Measurements from ENCODE around the gene IGF2. TPM values are rescaled to one million over a fixed set of nuclear protein-coding genes. Genes with fewer than 3 reads are reported as not detected.

Gene IGF2
- polyA plus RNA-seq, 1 experiment = 20.3 TPM

- DNase-seq (ENCODE audit: low read depth) = no peak
- Histone ChIP-seq H3K27me3 (ENCODE audit: control insufficient read depth, insufficient read depth, low read length) (peaks cover 33% of the 10 kb centered on the region), H3K36me3 (ENCODE audit: control insufficient read depth, insufficient read depth, low read length) (no peaks in the 10 kb centered on the region), H3K4me3 (ENCODE audit: low read depth, low read length) (no peak overlapping the region)
- TF ChIP-seq, protein P1, sequence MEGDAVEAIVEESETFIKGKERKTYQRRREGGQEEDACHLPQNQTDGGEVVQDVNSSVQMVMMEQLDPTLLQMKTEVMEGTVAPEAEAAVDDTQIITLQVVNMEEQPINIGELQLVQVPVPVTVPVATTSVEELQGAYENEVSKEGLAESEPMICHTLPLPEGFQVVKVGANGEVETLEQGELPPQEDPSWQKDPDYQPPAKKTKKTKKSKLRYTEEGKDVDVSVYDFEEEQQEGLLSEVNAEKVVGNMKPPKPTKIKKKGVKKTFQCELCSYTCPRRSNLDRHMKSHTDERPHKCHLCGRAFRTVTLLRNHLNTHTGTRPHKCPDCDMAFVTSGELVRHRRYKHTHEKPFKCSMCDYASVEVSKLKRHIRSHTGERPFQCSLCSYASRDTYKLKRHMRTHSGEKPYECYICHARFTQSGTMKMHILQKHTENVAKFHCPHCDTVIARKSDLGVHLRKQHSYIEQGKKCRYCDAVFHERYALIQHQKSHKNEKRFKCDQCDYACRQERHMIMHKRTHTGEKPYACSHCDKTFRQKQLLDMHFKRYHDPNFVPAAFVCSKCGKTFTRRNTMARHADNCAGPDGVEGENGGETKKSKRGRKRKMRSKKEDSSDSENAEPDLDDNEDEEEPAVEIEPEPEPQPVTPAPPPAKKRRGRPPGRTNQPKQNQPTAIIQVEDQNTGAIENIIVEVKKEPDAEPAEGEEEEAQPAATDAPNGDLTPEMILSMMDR (IDR thresholded peaks at IDR 0.05; ENCODE audit: insufficient read depth, low read depth, low read length) = no peak
- ChIA-PET POLR2A (no interaction called here), CTCF (interaction anchor here (0.6 to 21.8 kb wide), 6 partner anchors 8 to 524 kb away, joined by 3 to 1066 read pairs (median 4); no protein-coding TSS in a partner anchor)
Observed at GRCh38 chr11:2143477-2143798, 4.2 kb upstream of the IGF2 start.

GRCh38 chr11:2142762-2143202, 3.6 kb upstream of the IGF2 start:
- peaks cover 31% of the 10 kb centered on the region for H3K27me3 ChIP-seq (ENCODE audit: control insufficient read depth, insufficient read depth, low read length)
- H3K4me3 ChIP-seq (ENCODE audit: low read depth, low read length) = no peak overlapping the region
- TF ChIP-seq, protein P1 (IDR thresholded peaks at IDR 0.05; ENCODE audit: insufficient read depth, low read depth, low read length) = no peak
- POLR2A ChIA-PET = no interaction called here
- CTCF ChIA-PET = interaction anchor here (1.3 to 21.8 kb wide), 4 partner anchors 9 to 490 kb away, joined by 3 to 1066 read pairs (median 31); no protein-coding TSS in a partner anchor
- H3K36me3 ChIP-seq (ENCODE audit: control insufficient read depth, insufficient read depth, low read length) = no peaks in the 10 kb centered on the region
- DNase-seq (ENCODE audit: low read depth) = no peak

DNA sequence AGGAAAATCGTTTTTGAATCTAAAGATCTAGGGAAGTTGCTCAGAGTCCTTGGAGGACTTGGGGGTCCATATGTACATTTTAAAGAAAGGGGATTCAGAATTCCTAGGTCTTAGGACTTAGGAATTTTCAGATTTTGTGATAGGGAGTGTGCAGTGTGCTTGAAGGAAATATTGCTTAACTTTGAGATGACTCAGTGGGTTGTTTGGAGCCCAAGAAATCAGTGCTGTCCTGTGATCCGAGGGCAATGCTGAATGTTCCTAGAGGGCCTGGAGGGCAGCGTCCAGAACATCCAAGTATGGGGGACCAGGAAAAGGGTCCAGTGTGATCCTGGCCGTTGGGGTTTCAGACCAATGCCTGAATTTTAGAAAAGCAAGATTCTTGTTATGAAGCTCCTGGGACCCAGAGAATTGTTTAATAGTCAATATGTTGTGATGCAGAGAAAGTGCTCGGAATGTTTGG, 3.1 kb upstream of the IGF2 start:
- ChIA-PET CTCF (interaction anchor here (0.6 to 21.8 kb wide), 5 partner anchors 9 to 601 kb away, joined by 3 to 1066 read pairs (median 3); no protein-coding TSS in a partner anchor), POLR2A (no interaction called here)
- TF ChIP-seq, protein P1 (IDR thresholded peaks at IDR 0.05; ENCODE audit: insufficient read depth, low read depth, low read length) = no peak
- Histone ChIP-seq H3K4me3 (ENCODE audit: low read depth, low read length) (no peak overlapping the region), H3K27me3 (ENCODE audit: control insufficient read depth, insufficient read depth, low read length) (peaks cover 33% of the 10 kb centered on the region), H3K36me3 (ENCODE audit: control insufficient read depth, insufficient read depth, low read length) (no peaks in the 10 kb centered on the region)
- DNase-seq (ENCODE audit: low read depth) = no peak

DNA sequence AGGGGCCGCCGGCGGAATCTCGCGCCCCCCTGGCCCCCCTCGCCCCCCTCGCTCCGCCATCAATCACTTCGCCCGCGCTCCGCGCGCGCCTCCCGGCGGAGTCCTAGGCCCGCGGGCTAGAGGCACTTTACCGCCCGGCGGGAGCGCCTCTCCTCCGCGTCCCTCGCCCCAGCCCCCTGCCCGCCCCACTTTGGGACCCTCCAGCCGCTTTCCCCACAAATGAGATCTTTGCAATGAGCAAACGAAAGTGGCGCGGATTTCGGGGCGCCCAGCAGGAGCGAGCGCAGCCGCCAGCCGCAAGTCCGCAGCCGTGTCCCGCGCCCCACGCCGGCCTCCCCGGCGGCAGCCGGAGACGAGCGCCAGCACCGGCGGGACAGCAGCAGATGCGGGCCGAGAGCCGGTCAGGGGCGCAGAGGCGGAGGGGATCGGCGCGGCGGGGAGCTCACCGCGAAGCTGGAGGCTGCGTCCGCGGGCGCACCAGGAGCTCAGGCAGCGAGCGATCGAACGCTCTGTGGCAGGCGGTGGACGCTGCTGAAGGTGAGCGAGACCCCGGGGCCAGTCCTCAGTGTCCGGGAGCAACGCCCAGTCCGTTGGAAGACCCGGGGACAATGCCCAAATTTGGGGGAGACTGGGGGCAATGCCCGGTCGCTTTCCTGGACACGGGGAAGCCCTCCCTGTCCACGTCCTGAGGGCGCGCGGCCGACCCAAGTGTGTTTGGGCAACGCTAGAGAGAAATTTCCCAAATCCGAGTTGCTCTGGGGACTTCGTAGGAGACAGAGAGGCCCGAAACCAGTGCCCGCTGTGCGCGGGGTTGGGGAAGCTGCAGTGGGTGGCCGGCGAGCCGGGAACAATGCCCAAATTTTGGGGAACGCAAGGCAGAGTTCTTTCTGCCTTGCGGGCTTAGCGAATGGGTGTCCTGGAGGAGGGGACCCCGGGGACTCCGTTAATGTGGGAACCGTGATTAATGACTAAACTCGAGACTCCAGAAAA, 1.5 kb upstream of the IGF2 start:
- TF ChIP-seq, protein P1 (IDR thresholded peaks at IDR 0.05; ENCODE audit: insufficient read depth, low read depth, low read length) = no peak
- Histone ChIP-seq H3K27me3 (ENCODE audit: control insufficient read depth, insufficient read depth, low read length) (peaks cover 31% of the 10 kb centered on the region), H3K36me3 (ENCODE audit: control insufficient read depth, insufficient read depth, low read length) (no peaks in the 10 kb centered on the region; the same call in 1 of the 2 replicates), H3K4me3 (ENCODE audit: low read depth, low read length) (no peak overlapping the region)
- ChIA-PET CTCF (interaction anchor here (1.1 to 21.8 kb wide), 4 partner anchors 11 to 191 kb away, joined by 3 to 1066 read pairs (median 31); no protein-coding TSS in a partner anchor), POLR2A (no interaction called here)
- DNase-seq (ENCODE audit: low read depth) = no peak
